ENCODE data around the gene CTNNA1. TPM values are rescaled to one million over a fixed set of nuclear protein-coding genes. Genes with fewer than 3 reads are reported as not detected.

The CTNNA1 gene
- total RNA-seq, 4 donors from 2014 or later, result 223 to 304 (median 263) TPM

- intact Hi-C loops (cut with DNase I; ENCODE audit: low total_unique reads), result no loop called here
- TF ChIP-seq POLR2A (IDR thresholded peaks at IDR 0.05), result no peak
- H3K4me3 ChIP-seq (ENCODE audit: low read depth, poor library complexity, severe bottlenecking), result no peak overlapping the region
- DNase-seq (ENCODE audit: low spot score in 2 of 2), result no peak
- 60 to 71% methylated on average over 3 of the region's 3 CpGs for WGBS, 2 donors
Measured at GRCh38 chr5:138949988-138950387, 196.8 kb downstream of the CTNNA1 start.

DNA sequence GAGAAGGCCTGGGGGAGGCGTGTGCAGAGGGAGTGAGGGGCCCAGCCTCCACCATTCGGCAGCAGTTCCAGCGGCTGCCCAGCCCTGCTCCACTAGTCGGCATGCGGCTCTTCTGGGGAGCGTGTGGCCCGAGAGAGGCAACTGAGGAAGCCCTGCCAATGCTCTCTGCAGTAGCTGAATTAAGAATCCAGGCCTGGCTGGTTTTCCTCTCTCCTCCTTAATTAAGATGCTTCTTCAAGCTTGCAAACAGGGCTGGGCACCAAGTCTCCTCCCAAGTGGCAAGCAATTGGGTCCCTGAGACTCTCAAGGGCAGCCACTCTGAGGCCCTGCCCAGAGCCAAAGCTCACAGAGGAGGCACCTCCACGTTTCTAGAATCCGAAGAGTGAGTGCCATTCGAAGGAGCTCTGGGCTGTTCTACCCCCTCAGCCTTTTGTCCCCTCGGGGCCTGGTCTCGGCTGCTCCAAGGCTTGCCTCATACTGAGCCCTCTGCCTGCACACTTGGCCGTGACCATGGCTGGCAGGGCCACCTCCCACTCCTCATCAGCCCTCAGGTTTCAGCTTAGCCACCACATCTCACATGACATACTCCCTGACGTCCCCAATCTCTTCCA, 197.3 kb downstream of the CTNNA1 start:
- no peak for DNase-seq (ENCODE audit: low spot score in 2 of 2)
- 60 to 62% methylated on average over 14 of the region's 14 CpGs for WGBS, 2 donors
- intact Hi-C loops (cut with DNase I; ENCODE audit: low total_unique reads), result no loop called here
- no peak overlapping the region for H3K4me3 ChIP-seq (ENCODE audit: low read depth, poor library complexity, severe bottlenecking)
- no peak for TF ChIP-seq POLR2A (IDR thresholded peaks at IDR 0.05)
- TF ChIP-seq CTCF (IDR thresholded peaks at IDR 0.05), result no peak

DNA sequence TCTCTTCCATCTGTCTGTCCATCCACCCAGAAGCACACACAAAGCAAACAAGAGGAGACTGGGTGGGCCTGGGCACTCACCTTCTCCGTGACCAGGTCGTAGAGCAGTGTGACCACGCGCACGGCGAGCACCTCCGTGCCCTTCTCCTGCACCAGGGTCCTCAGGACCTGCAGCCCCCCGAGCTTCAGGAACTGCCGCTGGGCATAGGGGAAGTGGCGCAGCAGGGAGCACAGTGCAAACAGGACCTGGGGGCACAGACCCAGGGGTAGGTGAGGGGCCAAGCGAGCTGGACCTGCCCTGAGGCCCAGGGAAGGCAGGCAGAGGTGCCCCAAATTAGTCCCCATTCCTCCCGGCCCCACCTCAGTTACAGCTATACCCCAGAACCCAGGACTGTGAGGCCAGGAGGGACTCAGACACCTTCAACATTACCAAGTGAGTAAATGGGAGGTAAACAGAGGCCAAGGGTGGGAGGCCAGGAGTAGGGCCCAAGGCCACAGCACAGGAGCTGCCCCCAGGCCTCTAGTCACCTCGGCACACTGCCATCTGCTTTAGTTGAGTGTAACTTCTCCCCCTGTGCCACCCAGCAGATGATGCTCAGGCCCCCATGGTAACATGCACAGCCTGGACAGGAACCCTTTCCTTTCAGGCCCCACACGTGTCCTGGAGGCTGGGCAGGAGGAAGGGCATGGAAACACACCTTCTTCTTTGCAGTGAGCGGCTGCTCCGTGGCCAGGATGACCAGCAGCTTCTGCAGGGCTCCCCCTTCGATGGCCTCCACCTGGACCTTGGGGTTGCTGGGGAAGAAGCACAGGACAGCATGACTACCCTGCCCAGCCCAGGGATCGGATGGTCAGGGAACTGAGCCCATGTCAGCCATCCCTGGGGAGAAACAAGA, 198.1 kb downstream of the CTNNA1 start:
- no peak for TF ChIP-seq CTCF (IDR thresholded peaks at IDR 0.05)
- TF ChIP-seq POLR2A (IDR thresholded peaks at IDR 0.05), result no peak
- WGBS, 2 donors, result 95 to 99% methylated on average over 17 to 18 of the region's 18 CpGs
- intact Hi-C loops (cut with DNase I; ENCODE audit: low total_unique reads), result no loop called here

DNA sequence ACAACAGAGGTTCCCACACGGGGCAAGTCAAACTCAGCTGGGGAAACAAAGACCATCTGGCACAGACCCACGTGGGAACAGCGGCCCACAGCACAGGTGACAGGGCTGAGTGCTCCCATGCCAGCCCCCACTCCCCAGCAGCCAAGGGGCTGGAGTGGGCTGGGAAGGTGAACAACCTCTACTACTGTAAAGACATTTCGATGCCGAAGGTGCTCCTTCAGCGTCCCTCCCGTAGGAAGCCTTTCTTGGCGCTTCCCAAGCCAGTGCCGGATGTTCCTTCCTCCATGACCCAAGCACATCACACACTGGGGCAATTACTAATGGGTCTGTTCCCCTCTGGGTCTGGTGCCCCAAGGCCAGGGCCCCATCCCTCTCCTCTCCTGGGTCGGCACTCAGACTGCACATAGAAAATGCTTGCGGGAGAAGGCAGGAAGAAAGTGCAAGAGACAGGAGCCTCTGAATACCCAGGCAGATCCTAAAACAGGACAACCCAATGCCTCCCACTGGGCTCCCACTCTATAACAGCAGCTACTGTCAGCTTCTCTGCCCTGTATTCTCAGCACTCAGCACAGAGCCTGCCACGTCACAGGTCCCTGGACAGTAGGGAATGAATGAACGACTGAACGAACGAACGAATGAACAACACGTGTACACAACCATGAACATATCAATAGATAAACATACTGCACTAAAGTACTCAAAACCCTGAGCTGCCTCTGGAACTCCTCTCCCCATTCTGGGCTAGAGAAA, 198.9 kb downstream of the CTNNA1 start:
- DNase-seq (ENCODE audit: low spot score in 2 of 2), result no peak
- no peak for TF ChIP-seq POLR2A (IDR thresholded peaks at IDR 0.05)
- no peak for TF ChIP-seq CTCF (IDR thresholded peaks at IDR 0.05)
- intact Hi-C loops (cut with DNase I; ENCODE audit: low total_unique reads), result no loop called here
- WGBS, 2 donors, result 85 to 90% methylated on average over 17 of the region's 17 CpGs
- H3K4me3 ChIP-seq (ENCODE audit: low read depth, poor library complexity, severe bottlenecking), result no peak overlapping the region

More for the DNA sequence above, 198.1 kb downstream of the CTNNA1 start:
- no peak for DNase-seq (ENCODE audit: low spot score in 2 of 2)
- no peak overlapping the region for H3K4me3 ChIP-seq (ENCODE audit: low read depth, poor library complexity, severe bottlenecking)

GRCh38 chr5:138952962-138953361, 199.7 kb downstream of the CTNNA1 start:
- no peak overlapping the region for H3K4me3 ChIP-seq (ENCODE audit: low read depth, poor library complexity, severe bottlenecking)
- intact Hi-C loops (cut with DNase I; ENCODE audit: low total_unique reads), result no loop called here
- no peak for DNase-seq (ENCODE audit: low spot score in 2 of 2)
- WGBS, 2 donors, result 16 to 20% methylated on average over 6 of the region's 6 CpGs
- TF ChIP-seq POLR2A (IDR thresholded peaks at IDR 0.05) (no peak), CTCF (IDR thresholded peaks at IDR 0.05) (no peak)

Data from lower leg skin (tissue), 4 donors.